GM18499 (cell line): Measurements from ENCODE around the gene FBXL14.

Source experiments
- ATAC-seq: cut with Tn5 transposase; IDR thresholded peaks from one replicate; pipeline ENCODE4 v1.9.1; 2021; ENCODE audit warnings: moderate number of reproducible peaks; ENCODE audit not compliant: insufficient read depth, unreplicated experiment

The FBXL14 gene

DNA sequence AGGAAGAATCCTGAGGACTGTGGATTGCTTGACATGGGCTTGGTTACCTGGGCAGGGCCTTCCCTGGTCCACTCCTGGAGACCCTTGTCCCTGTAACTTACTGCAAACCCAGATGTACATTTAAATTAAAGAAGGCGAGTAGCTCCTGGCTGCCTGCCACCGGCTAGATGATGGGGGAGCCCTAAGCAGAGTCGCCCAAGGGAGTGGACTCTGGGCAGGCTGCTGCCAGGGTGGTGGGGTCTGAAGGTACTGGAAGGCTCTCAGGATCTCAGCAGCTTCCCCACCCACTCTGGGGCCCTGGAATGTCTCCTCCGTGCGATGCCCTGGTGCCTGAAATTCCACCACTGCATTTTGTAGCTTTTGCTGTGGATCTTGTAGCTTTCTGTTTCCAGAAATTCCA lies 74.7 kb downstream of the FBXL14 start:
- ATAC-seq, result no peak

DNA sequence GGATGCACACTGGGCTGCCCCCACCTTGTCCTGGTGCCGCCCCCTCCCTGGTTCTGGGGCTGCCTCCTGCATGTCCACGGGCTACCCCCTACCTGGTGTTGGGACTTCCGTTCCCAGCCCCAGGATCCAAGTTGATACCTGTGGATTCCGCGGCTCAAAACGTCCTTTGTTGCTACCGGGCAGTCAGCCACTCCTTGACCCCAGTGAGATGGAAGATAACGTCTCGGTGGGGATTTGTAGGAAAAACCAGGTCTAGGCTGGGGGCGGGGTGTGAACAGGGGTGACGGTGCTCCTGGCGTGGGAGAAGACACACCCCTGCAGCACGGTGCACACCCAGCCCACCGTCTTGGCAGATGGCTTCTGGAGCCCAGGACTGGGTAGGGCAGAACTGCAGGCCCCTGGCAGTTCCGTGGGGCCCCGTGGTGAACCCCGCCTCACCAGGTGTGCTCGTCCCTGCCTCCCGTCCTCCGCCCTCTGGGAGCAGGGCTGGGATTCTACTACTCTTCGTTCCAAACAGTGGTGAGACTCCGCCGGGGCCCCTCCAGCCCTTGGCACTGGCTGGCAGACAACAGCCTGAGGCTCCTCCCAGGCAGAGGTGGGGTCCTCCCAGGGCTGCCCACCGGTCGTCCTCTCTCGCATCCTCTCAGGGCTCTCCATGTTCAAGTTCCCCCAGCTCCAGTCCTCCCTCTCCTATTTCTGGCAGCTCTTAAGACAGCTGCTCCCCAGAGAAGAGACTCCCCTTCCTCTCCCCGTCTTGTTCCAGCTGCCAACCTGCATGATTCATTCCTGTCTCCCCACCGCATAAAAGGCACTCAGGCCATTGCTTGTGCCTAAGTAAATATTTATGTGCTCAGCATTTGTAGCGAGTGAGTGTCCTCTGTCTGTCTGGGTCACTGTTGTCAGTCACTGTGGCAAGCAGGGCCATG lies 75.5 kb downstream of the FBXL14 start:
- ATAC-seq, result no peak

DNA sequence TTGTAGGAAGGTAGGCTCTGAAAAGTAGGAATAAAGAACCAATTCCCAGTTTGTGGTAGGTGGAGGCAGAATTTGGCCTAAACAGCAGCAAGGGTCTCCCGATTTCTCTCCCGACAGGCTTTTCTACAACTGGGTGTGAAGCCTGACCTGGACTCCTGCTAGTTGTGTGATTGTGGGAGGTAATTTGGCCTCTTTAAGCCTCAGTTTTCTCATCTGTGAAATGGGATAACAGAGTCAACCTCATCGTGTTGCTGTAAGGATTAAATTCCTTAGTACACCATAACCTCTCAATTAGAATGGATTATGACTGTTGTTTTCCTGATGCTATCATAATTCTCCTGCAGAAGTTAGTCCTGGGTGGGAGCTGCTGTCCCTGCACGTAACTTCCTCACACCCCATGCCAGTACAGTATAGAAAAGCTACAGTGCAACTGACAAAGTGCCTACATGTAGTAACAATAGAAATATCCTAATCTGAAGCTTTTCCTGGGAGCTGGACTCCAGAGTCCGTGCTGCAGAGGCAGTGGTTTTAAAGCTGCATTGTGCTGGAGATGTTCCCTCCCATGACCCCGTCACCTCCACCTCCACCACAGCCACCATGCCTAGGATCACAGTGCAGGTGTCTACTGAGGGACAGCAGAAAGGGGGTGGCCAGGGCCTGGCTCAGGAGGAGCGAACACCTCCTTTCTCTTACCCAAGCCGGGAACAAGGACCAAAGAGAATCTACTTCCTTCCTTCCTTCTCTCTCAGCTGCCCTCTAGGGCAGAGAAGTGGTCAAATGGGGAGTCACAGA lies 76.5 kb downstream of the FBXL14 start:
- no peak for ATAC-seq

DNA sequence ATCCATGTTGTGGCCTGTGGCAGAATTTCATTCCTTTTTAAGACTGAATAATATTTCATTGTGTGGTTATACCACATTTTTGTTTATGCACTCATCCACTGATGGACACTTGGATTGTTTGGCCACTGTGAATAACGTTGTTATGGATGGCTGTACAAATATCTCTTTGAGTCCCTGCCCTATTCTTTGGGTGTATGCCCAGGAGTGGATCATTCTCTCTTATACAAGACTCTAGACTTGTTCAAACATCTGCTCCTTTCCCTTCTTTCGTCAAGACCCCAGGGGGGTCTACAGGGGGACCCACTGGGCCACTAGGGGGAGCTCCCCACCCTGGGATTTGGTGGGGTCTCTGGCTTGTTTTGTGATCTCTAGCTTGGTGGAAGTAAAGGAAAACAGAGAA lies 77.4 kb downstream of the FBXL14 start:
- no peak for ATAC-seq
